ENCODE data around the gene C1S.

The C1S gene

DNA sequence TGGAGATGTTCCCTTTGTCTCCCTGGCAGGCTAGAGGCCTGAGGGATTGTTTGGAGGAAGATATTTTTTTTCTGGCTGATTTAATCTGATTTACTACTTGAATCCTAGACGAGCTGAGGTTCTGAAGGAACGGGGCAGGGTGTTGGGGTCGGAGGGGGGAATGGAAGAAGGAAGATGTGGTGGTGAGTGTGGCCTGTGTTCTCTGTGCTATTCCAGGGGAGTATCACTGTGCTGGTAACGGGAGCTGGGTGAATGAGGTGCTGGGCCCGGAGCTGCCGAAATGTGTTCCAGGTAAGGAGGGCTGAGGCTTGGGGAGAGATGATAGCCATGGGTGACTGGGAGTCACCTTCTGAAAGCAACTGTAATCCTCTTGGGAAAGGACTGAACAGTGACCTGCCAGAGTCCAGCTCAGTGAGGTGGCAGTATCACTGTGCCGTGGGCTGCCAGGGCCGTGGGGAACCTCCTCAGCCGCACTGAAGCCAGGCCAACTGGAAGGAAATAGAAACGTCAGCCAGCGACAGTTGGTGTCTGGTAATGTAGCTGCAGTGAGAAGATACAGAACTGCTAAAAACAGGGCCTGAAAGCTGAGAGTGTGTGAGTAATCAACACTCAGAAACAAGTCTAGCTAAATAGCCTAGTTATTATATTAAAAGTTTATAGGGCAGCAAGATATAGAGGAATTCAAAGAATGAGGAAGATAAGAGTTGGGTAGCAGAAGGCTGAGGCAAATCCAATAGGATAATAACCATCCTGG lies 7.9 kb downstream of the C1S start:
- TF ChIP-seq, protein P1, sequence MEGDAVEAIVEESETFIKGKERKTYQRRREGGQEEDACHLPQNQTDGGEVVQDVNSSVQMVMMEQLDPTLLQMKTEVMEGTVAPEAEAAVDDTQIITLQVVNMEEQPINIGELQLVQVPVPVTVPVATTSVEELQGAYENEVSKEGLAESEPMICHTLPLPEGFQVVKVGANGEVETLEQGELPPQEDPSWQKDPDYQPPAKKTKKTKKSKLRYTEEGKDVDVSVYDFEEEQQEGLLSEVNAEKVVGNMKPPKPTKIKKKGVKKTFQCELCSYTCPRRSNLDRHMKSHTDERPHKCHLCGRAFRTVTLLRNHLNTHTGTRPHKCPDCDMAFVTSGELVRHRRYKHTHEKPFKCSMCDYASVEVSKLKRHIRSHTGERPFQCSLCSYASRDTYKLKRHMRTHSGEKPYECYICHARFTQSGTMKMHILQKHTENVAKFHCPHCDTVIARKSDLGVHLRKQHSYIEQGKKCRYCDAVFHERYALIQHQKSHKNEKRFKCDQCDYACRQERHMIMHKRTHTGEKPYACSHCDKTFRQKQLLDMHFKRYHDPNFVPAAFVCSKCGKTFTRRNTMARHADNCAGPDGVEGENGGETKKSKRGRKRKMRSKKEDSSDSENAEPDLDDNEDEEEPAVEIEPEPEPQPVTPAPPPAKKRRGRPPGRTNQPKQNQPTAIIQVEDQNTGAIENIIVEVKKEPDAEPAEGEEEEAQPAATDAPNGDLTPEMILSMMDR (conservative IDR thresholded peaks at IDR 0.05; ENCODE audit: low read depth, low read length): no peak

DNA sequence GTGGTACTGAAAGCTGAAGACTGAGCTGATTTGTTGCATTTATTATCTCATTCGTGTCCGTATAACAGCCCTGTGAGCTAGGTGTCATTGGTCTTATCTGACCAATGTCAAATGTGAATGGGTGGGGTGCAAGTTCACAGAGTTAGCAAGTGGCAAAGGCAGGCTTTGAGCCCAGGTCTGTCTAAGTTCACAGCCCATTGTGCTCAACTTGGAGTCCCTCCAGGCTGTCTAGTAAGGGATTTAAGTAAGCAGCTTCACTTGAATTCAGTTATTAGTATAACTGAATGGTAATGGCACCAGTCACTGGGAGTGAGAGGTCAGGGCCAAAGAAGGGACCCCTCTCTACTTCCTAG lies 8.5 kb downstream of the C1S start:
- TF ChIP-seq, protein P1 (conservative IDR thresholded peaks at IDR 0.05; ENCODE audit: low read depth, low read length): no peak
- no peak overlapping the region for H3K4me3 ChIP-seq (ENCODE audit: low read depth, low read length)

More for the DNA sequence above, 7.9 kb downstream of the C1S start:
- peak; percentile 65 for DNase-seq (ENCODE audit: low read depth)
- H3K4me3 ChIP-seq (ENCODE audit: low read depth, low read length): no peak overlapping the region

DNA sequence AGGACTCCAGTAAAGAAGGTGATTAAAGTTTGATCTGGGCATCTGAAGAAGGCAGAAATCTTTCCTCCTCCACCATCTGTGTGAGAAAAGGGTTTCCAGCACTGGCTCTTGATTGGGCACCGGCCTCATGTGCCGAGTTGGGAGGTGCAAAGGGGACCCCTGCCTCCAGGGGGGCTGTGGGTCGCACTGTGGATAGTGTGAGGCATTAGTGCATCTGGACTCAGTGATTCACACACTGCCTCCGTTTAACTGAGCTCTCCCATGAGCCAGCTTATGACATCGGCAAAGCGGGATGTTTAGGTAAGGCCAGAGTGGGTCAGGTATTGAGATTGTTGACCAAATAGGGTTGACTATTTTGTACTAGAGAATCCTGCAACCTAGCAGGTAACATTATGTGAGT lies 8.9 kb downstream of the C1S start:
- H3K4me3 ChIP-seq (ENCODE audit: low read depth, low read length): no peak overlapping the region
- DNase-seq (ENCODE audit: low read depth): no peak
- TF ChIP-seq, protein P1 (conservative IDR thresholded peaks at IDR 0.05; ENCODE audit: low read depth, low read length): no peak

More for the DNA sequence above, 8.5 kb downstream of the C1S start:
- no peak for DNase-seq (ENCODE audit: low read depth)

DNA sequence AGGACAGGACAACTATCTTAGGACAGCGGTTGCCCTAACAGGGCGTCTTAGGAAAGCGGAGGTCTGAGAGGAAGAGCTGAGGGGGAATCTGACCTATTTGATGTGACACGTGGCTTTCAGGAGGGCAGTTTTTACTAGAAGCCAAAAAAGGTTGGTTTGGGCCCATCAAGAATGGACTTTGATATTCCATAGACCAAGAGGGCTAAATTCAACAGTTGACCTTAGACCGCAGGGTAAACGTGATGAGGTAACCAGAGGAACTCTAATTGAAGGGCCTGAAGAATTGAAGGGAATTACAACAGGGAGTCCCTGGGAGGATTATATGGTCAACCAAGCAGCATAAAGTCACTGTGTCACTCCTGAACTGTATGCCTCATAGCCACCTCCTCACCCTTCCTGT lies 11.5 kb downstream of the C1S start:
- no peak for DNase-seq (ENCODE audit: low read depth)
- TF ChIP-seq, protein P1 (conservative IDR thresholded peaks at IDR 0.05; ENCODE audit: low read depth, low read length): no peak

DNA sequence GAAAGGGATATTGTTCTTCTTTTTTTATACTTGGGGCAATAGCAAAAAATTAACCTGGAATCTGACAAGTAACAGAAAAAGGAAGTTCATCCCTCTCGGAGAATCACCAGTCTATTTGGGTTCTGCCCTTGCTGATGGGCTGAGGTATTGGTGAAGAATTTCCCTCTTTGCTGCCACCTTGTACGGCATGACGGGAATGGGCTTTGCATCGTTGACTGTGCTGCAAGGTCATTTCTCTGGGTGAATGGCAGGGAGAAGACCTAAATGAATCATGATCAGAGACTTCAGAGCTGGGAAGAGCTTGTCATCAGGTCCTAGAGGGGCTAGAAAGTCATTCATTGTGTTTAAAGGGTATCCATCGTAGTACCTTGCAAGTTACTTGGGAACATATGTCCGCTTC lies 12.0 kb downstream of the C1S start:
- H3K4me3 ChIP-seq (ENCODE audit: low read depth, low read length): no peak overlapping the region
- TF ChIP-seq, protein P1 (conservative IDR thresholded peaks at IDR 0.05; ENCODE audit: low read depth, low read length): no peak
- no peak for DNase-seq (ENCODE audit: low read depth)

More for the DNA sequence above, 11.5 kb downstream of the C1S start:
- no peak overlapping the region for H3K4me3 ChIP-seq (ENCODE audit: low read depth, low read length)

DNA sequence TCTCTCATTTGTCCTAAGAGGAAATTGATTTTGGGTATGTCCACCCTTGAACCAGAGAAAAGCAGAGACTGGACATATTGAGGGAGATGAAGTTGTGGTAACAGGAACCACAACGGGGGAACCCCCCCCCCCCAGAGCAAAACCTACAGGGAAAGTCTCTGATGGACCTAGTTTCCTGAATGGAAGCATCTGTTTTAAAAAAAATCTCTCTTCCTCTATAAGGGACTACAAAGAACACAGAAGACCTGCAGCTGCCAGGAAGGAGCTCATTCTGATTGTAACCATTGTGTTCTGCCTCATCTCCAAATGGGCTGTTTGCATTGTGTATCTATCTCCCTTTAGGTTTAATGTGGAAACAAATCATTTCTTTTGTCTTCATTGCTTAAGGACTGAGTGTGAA lies 13.4 kb downstream of the C1S start:
- TF ChIP-seq, protein P1 (conservative IDR thresholded peaks at IDR 0.05; ENCODE audit: low read depth, low read length): no peak
- DNase-seq (ENCODE audit: low read depth): no peak
- H3K4me3 ChIP-seq (ENCODE audit: low read depth, low read length): no peak overlapping the region

DNA sequence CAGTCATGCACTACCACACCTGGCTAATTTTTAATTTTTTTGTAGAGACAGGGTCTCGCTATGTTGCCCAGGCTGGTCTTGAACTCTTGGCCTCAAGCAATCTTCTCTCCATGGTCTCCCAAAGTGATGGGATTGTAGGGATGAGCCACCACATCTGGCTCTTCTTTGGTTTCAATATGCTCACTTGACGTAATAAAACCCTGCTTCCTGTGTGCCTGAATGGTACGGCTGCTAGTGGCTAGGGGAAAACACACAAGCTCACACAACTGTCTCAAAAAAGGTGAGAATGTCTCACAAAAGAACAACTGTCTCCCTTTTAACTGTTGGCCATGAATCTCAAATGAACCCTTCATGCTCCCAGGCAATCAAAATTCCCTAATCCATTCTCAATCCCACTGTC lies 15.0 kb downstream of the C1S start:
- TF ChIP-seq, protein P1 (conservative IDR thresholded peaks at IDR 0.05; ENCODE audit: low read depth, low read length): no peak

More for the DNA sequence above, 15.0 kb downstream of the C1S start:
- no peak overlapping the region for H3K4me3 ChIP-seq (ENCODE audit: low read depth, low read length)
- no peak for DNase-seq (ENCODE audit: low read depth)
